Keratinocyte (primary cell): ENCODE results near the gene P2RY12. TPM values are rescaled to one million over a fixed set of nuclear protein-coding genes. Genes with fewer than 3 reads are reported as not detected.

Experiments used
- DNase-seq: peaks from one replicate; pipeline ENCODE4 v3.0.0-alpha.2; 2011; ENCODE audit warnings: low read depth, missing footprints, low spot score
- FAIRE-seq: peaks from 2 replicates; lab custom pipeline; 2011; peaks lifted over from hg19 to GRCh38; lab: Jason Lieb, UNC
- H2AFZ ChIP-seq: 2 replicates; pipeline ENCODE4 v1.6.0; 2012; ENCODE audit warnings: low read length, control low read depth, inconsistent platforms; ENCODE audit not compliant: control insufficient read depth
- H3K27ac ChIP-seq: 2 replicates; pipeline ENCODE4 v1.5.1; 2011; ENCODE audit warnings: low read length; ENCODE audit not compliant: control insufficient read depth, insufficient read depth
- H3K27me3 ChIP-seq: 3 replicates; pipeline ENCODE4 v1.6.0; 2011; ENCODE audit warnings: low read length; ENCODE audit not compliant: control insufficient read depth, insufficient read depth; ENCODE audit errors: extremely low read depth
- H3K36me3 ChIP-seq, 2 experiments: 2 replicates in 1 of 2; 3 replicates in 1 of 2; pipeline ENCODE4 v1.5.1; 2011; ENCODE audit warnings: low read length in 2 of 2, mild to moderate bottlenecking in 1 of 2; ENCODE audit not compliant: control insufficient read depth in 2 of 2, insufficient read depth in 2 of 2; ENCODE audit errors: extremely low read depth in 1 of 2
- H3K4me1 ChIP-seq: 3 replicates; pipeline ENCODE4 v1.5.1; 2011; ENCODE audit warnings: low read length; ENCODE audit not compliant: control insufficient read depth, insufficient read depth; ENCODE audit errors: extremely low read depth
- H3K4me2 ChIP-seq: 3 replicates; pipeline ENCODE4 v1.6.0; 2011; ENCODE audit warnings: low read depth, low read length; ENCODE audit not compliant: control insufficient read depth, insufficient read depth; ENCODE audit errors: extremely low read depth
- H3K4me3 ChIP-seq, 3 experiments: fragments of 200-600 bp in 1 of 3; sonication (generic) in 1 of 3; 2 replicates in 2 of 3; 3 replicates in 1 of 3; pipeline ENCODE4 v1.5.1; 2011 to 2016; ENCODE audit warnings: low read length in 3 of 3, mild to moderate bottlenecking in 3 of 3, control low read depth in 2 of 3, inconsistent platforms in 1 of 3, low read depth in 1 of 3, mixed read lengths in 1 of 3, mixed run types in 1 of 3, moderate library complexity in 1 of 3; ENCODE audit not compliant: control insufficient read depth in 2 of 3, insufficient read depth in 2 of 3; ENCODE audit errors: extremely low read depth in 1 of 3
- H3K79me2 ChIP-seq: 2 replicates; pipeline ENCODE4 v1.6.0; 2012; ENCODE audit warnings: low read length; ENCODE audit not compliant: control insufficient read depth, insufficient read depth
- H3K9ac ChIP-seq: 3 replicates; pipeline ENCODE4 v1.6.0; 2011; ENCODE audit warnings: low read length; ENCODE audit not compliant: control insufficient read depth, insufficient read depth; ENCODE audit errors: extremely low read depth
- H3K9me1 ChIP-seq: 3 replicates; pipeline ENCODE4 v1.6.0; 2011; ENCODE audit warnings: low read length; ENCODE audit not compliant: control insufficient read depth, insufficient read depth; ENCODE audit errors: extremely low read depth
- H3K9me3 ChIP-seq: 2 replicates; pipeline ENCODE4 v1.5.1; 2012; ENCODE audit warnings: low read depth, low read length; ENCODE audit not compliant: control insufficient read depth
- H4K20me1 ChIP-seq: 3 replicates; pipeline ENCODE4 v1.6.0; 2011; ENCODE audit warnings: low read length; ENCODE audit not compliant: control insufficient read depth, insufficient read depth; ENCODE audit errors: extremely low read depth
- CTCF ChIP-seq, 3 experiments: IDR thresholded peaks in 1 of 3; conservative IDR thresholded peaks in 1 of 3; optimal IDR thresholded peaks in 1 of 3; 2 replicates in 2 of 3; 3 replicates in 1 of 3; pipeline versions ENCODE3 to v1.5.1; 2011; ENCODE audit warnings: low read length in 3 of 3, mild to moderate bottlenecking in 3 of 3, moderate library complexity in 2 of 3, control low read depth in 1 of 3, inconsistent platforms in 1 of 3; ENCODE audit not compliant: insufficient read depth in 2 of 3; ENCODE audit errors: extremely low read depth in 1 of 3
- EZH2 ChIP-seq: IDR thresholded peaks from one replicate; pipeline ENCODE4 v1.6.1; 2012; ENCODE audit warnings: inconsistent platforms, mild to moderate bottlenecking, low read length, moderate library complexity
- dilution Hi-C: fragments of 300-500 bp; cut with MboI; formaldehyde crosslinking; loops from one replicate; pipeline ENCODE4 v1.7.0; 2020; ENCODE audit warnings: low sequenced_read_pairs; ENCODE audit not compliant: extremely low pct_ligation_motif_present
- polyA plus RNA-seq, 5 experiments: library from polyadenylated mRNA; depleted of rRNA in 3 of 5; stranded (reverse) in 3 of 5; stranded (forward) in 1 of 5; unstranded in 1 of 5; fragments of >200 nt; gene quantifications; 1 replicate in 1 of 5; 2 replicates in 3 of 5; 3 replicates in 1 of 5; pipeline versions ENCODE4 v1.2.1 to v1.2.3, GENCODE V29; 2011 to 2012; ENCODE audit warnings: missing spikeins in 2 of 5, low read depth in 1 of 5, low replicate concordance in 1 of 5

Gene P2RY12
- polyA plus RNA-seq, 1 donor (not counting 4 experiments of a cell fraction or from before 2014, with no cell fraction given) = not detected

- no peak overlapping the region for H2AFZ ChIP-seq
- no peaks in the 10 kb centered on the region for H3K27me3 ChIP-seq
- H3K36me3 ChIP-seq = no peaks in the 10 kb centered on the region
- H3K9me1 ChIP-seq = no peaks in the 10 kb centered on the region
- FAIRE-seq = no peak
- H3K4me1 ChIP-seq = peaks cover 14% of the 10 kb centered on the region
- no peak for DNase-seq
- H4K20me1 ChIP-seq = no peaks in the 10 kb centered on the region
- TF ChIP-seq EZH2 (no peak), CTCF (optimal IDR thresholded peaks at IDR 0.05 in 1 of 3, IDR thresholded peaks at IDR 0.05 in 1 of 3, conservative IDR thresholded peaks at IDR 0.05 in 1 of 3; ENCODE audit: extremely low read depth in 1 of 3, insufficient read depth in 2 of 3, low read length in 3 of 3) (no peak)
- no peaks in the 10 kb centered on the region for H3K9me3 ChIP-seq
- no peak overlapping the region for H3K4me3 ChIP-seq
- H3K4me2 ChIP-seq = no peak overlapping the region
- no peak overlapping the region for H3K27ac ChIP-seq
- no peak overlapping the region for H3K9ac ChIP-seq
- dilution Hi-C loops = no loop called here
- H3K79me2 ChIP-seq = no peaks in the 10 kb centered on the region
Measured at GRCh38 chr3:151402349-151402748, 17.8 kb upstream of the P2RY12 start.

DNA sequence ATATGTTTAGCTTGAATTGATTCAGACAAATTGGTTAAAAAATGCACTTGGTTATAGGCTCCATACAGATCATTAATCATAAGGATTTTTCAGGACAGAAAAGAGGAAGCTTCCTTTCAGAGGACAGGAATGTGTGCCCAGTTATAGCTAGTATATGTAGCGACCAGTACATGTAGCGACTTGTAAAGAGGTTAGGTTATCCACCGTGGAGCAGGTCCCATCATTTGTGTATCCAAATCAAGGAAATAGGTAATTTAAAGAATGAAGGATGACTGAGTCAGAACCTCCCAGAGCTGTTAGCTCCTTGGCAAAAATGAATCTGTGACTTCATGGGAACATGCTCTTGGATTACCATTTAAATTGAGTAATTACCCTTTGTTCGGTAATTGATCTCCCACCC is 15.8 kb upstream of the P2RY12 start:
- H3K4me1 ChIP-seq = peaks cover 23% of the 10 kb centered on the region
- H3K9ac ChIP-seq = no peak overlapping the region
- no peaks in the 10 kb centered on the region for H3K27me3 ChIP-seq
- DNase-seq (peak; percentile 40), FAIRE-seq (no peak)
- no peaks in the 10 kb centered on the region for H3K36me3 ChIP-seq
- dilution Hi-C loops = no loop called here
- no peaks in the 10 kb centered on the region for H3K9me1 ChIP-seq
- no peak overlapping the region for H3K4me3 ChIP-seq
- H3K27ac ChIP-seq = no peak overlapping the region
- no peaks in the 10 kb centered on the region for H4K20me1 ChIP-seq
- H2AFZ ChIP-seq = peak overlapping the region; percentile 9
- no peak for TF ChIP-seq CTCF (optimal IDR thresholded peaks at IDR 0.05 in 1 of 3, IDR thresholded peaks at IDR 0.05 in 1 of 3, conservative IDR thresholded peaks at IDR 0.05 in 1 of 3; ENCODE audit: extremely low read depth in 1 of 3, insufficient read depth in 2 of 3, low read length in 3 of 3)
- no peak for TF ChIP-seq EZH2
- H3K9me3 ChIP-seq = no peaks in the 10 kb centered on the region
- H3K79me2 ChIP-seq = no peaks in the 10 kb centered on the region
- no peak overlapping the region for H3K4me2 ChIP-seq
